Panc1 (cell line): ENCODE data around the gene CMTM3. TPM values are rescaled to one million over a fixed set of nuclear protein-coding genes. Genes with fewer than 3 reads are reported as not detected.
"Not testable (repeated sequence)": the region's sequence is repeated elsewhere in the genome, so short reads cannot be mapped to it uniquely, and the experiment has no call there.

ENCODE experiments used
- ATAC-seq: fragments of 200-7000 bp; cut with Tn5 transposase; 2 replicates; pipeline ENCODE4 v1.9.1; 2020; ENCODE audit warnings: mild to moderate bottlenecking, moderate library complexity
- BruUV-seq: library from RNA; stranded (reverse); fragments of 400-500 nt; replicated peaks from 2 replicates; lab custom pipeline; 2021; lab: Mats Ljungman, UMichigan
- CTCF ChIA-PET: fragments of 300-600 bp; sonication (Branson Sonifier 250); formaldehyde crosslinking; loops from one replicate; lab custom pipeline; 2022; ENCODE audit warnings: antibody characterized with exemption; lab: Charles Lee
- POLR2A ChIA-PET: fragments of 300-600 bp; sonication (Branson Sonifier 250); formaldehyde crosslinking; loops from one replicate; lab custom pipeline; 2022; ENCODE audit warnings: antibody characterized with exemption; lab: Charles Lee
- DNase-seq: peaks from one replicate; pipeline ENCODE4 v3.0.0-alpha.2; 2010; ENCODE audit warnings: low read depth, low spot score
- H3K27ac ChIP-seq: 2 replicates; pipeline ENCODE4 v1.5.1; 2011; ENCODE audit warnings: mild to moderate bottlenecking, low read length, inconsistent platforms
- H3K27me3 ChIP-seq: fragments of 200-500 bp; sonication (Bioruptor generic); 2 replicates; pipeline ENCODE4 v1.6.0; 2014; ENCODE audit warnings: low read length, inconsistent platforms; ENCODE audit not compliant: control insufficient read depth, insufficient read depth
- H3K36me3 ChIP-seq: fragments of 200-500 bp; sonication (Bioruptor generic); 2 replicates; pipeline ENCODE4 v1.5.1; 2014; ENCODE audit warnings: inconsistent platforms, mild to moderate bottlenecking, low read length, moderate library complexity; ENCODE audit not compliant: control insufficient read depth, insufficient read depth
- H3K4me1 ChIP-seq: 2 replicates; pipeline ENCODE4 v1.5.1; 2011; ENCODE audit warnings: inconsistent platforms, mild to moderate bottlenecking, low read length, moderate library complexity; ENCODE audit not compliant: control insufficient read depth, insufficient read depth
- H3K4me3 ChIP-seq, 2 experiments: 2 replicates each; pipeline ENCODE4 v1.5.1; 2011 to 2012; ENCODE audit warnings: low read depth in 2 of 2, low read length in 2 of 2, mild to moderate bottlenecking in 2 of 2, inconsistent platforms in 1 of 2, moderate library complexity in 1 of 2
- H3K9me3 ChIP-seq: fragments of 200-500 bp; sonication (Bioruptor generic); 2 replicates; pipeline ENCODE4 v1.5.1; 2014; ENCODE audit warnings: low read depth, mild to moderate bottlenecking, inconsistent platforms, low read length, moderate library complexity; ENCODE audit not compliant: control insufficient read depth, insufficient read depth
- CTCF ChIP-seq: fragments of 450-650 bp; IDR thresholded peaks from 2 replicates; pipeline ENCODE4 v1.5.1; 2017; ENCODE audit warnings: mild to moderate bottlenecking
- POLR2AphosphoS5 ChIP-seq: IDR thresholded peaks from 2 replicates; pipeline ENCODE4 v1.6.1; 2012; ENCODE audit warnings: mild to moderate bottlenecking, low read depth, low read length, moderate library complexity
- REST ChIP-seq, 2 experiments: IDR thresholded peaks; 2 replicates each; pipeline ENCODE4 v1.6.1; 2011 to 2012; ENCODE audit warnings: low read depth in 2 of 2, control low read depth in 1 of 2, low read length in 1 of 2, mild to moderate bottlenecking in 1 of 2, moderate library complexity in 1 of 2; ENCODE audit not compliant: insufficient read depth in 1 of 2
- SIN3A ChIP-seq: IDR thresholded peaks from 2 replicates; pipeline ENCODE4 v1.6.1; 2012; ENCODE audit warnings: low read depth, mild to moderate bottlenecking, low read length, moderate library complexity, borderline replicate concordance; ENCODE audit not compliant: insufficient read depth
- TCF7L2 ChIP-seq: IDR thresholded peaks from 2 replicates; pipeline ENCODE4 v1.6.1; 2011; ENCODE audit warnings: mild to moderate bottlenecking, low read depth, low read length, inconsistent platforms
- in situ Hi-C: cut with HindIII; loops from 2 replicates; pipeline ENCODE4 v1.10.0; 2016; ENCODE audit warnings: low sequenced_read_pairs, low pct_unique_long_range_greater_than_20kb
- intact Hi-C: fragments of 100-400 bp; cut with micrococcal nuclease; formaldehyde crosslinking; loops from one replicate; pipeline ENCODE4 v1.10.0; 2022; ENCODE audit not compliant: unreplicated experiment
- total RNA-seq: library from RNA; stranded (reverse); gene quantifications from one replicate; pipeline ENCODE4 v1.2.1, GENCODE V29; 2021; ENCODE audit not compliant: unreplicated experiment

Gene CMTM3
- total RNA-seq, 1 experiment from 2014 or later = 45.8 TPM

GRCh38 chr16:66566051-66566901 lies 38.2 kb upstream of the CMTM3 start, which contains the start of gene CMTM1:
CMTM1 (plus strand) TSS chr16:66566439; CDS start chr16:66566514, 75 bp downstream.
- intact Hi-C loops = no loop called here
- DNase-seq = no peak
- no peak for TF ChIP-seq TCF7L2
- TF ChIP-seq CTCF = no peak
- TF ChIP-seq POLR2AphosphoS5 = no peak
- TF ChIP-seq SIN3A = no peak
- no peak for TF ChIP-seq REST (IDR thresholded peaks at IDR 0.05; ENCODE audit: insufficient read depth in 1 of 2, low read depth in 2 of 2, low read length in 1 of 2)
- Histone ChIP-seq H3K4me3 (no peak within 1 kb of the TSS), H3K36me3 (peaks cover 6% of the 10 kb centered on the region; the same call in 1 of the 2 replicates), H3K4me1 (no peaks in the 10 kb centered on the region; the same call in 1 of the 2 replicates), H3K9me3 (no peaks in the 10 kb centered on the region), H3K27me3 (no peaks in the 10 kb centered on the region), H3K27ac (no peak within 1 kb of the TSS)
- in situ Hi-C loops = no loop called here
- CTCF ChIA-PET = no interaction called here
- POLR2A ChIA-PET = interaction anchor here (0.7 kb wide), 1 partner anchor 171 kb away, joined by 5 read pairs; no protein-coding TSS in a partner anchor
- ATAC-seq = no peak
- BruUV-seq = no TSS peak

- ATAC-seq, H3K27me3 ChIP-seq, intact Hi-C loops, CTCF ChIA-PET, BruUV-seq, H3K4me3 ChIP-seq, H3K27ac ChIP-seq, H3K4me1 ChIP-seq, in situ Hi-C loops, DNase-seq, POLR2A ChIA-PET, H3K9me3 ChIP-seq, H3K36me3 ChIP-seq: not testable (repeated sequence)
Measured at GRCh38 chr16:66567270-66567669, 37.2 kb upstream of the CMTM3 start.

- in situ Hi-C loops = no loop called here
- Histone ChIP-seq H3K4me3 (no peak overlapping the region), H3K27ac (no peak overlapping the region), H3K4me1 (no peaks in the 10 kb centered on the region; the same call in 1 of the 2 replicates), H3K27me3 (no peaks in the 10 kb centered on the region), H3K36me3 (peaks cover 6% of the 10 kb centered on the region; the same call in 1 of the 2 replicates), H3K9me3 (no peaks in the 10 kb centered on the region)
- CTCF ChIA-PET = no interaction called here
- TF ChIP-seq POLR2AphosphoS5 (no peak), TCF7L2 (no peak), SIN3A (no peak), CTCF (no peak), REST (IDR thresholded peaks at IDR 0.05; ENCODE audit: insufficient read depth in 1 of 2, low read depth in 2 of 2, low read length in 1 of 2) (no peak)
- intact Hi-C loops = no loop called here
- POLR2A ChIA-PET = no interaction called here
- DNase-seq (no peak), ATAC-seq (no peak)
- no TSS peak for BruUV-seq
Measured at GRCh38 chr16:66568355-66568754, 36.1 kb upstream of the CMTM3 start.
